Omental fat pad (tissue), 4 donors: ENCODE results near the gene FRMD8. TPM values are rescaled to one million over a fixed set of nuclear protein-coding genes. Genes with fewer than 3 reads are reported as not detected.

Source experiments
- ATAC-seq: fragments of 150-250 bp; one replicate; pipeline ENCODE4 v1.9.1; 2016; ENCODE audit warnings: mild to moderate bottlenecking, moderate library complexity; ENCODE audit not compliant: low FRiP score
- DNase-seq: peaks from one replicate; pipeline ENCODE4 v3.0.0-alpha.2; 2019; ENCODE audit warnings: low spot score
- total RNA-seq, 4 donors: library from RNA; depleted of rRNA; stranded (reverse); fragments of >200 nt; gene quantifications; one replicate each; pipeline ENCODE4 v1.1.0, GENCODE V29; 2016
- TF ChIP-seq, protein P1 (sequence below), 3 donors: fragments of 450-650 bp; IDR thresholded peaks; one replicate each; pipeline ENCODE4 v1.5.1; 2016 to 2017; ENCODE audit warnings: antibody characterized with exemption in 3 of 3, mild to moderate bottlenecking in 3 of 3, moderate library complexity in 2 of 3

FRMD8 gene
- total RNA-seq, 4 donors from 2014 or later, result 29.2 to 77.9 (median 58.9) TPM

DNA sequence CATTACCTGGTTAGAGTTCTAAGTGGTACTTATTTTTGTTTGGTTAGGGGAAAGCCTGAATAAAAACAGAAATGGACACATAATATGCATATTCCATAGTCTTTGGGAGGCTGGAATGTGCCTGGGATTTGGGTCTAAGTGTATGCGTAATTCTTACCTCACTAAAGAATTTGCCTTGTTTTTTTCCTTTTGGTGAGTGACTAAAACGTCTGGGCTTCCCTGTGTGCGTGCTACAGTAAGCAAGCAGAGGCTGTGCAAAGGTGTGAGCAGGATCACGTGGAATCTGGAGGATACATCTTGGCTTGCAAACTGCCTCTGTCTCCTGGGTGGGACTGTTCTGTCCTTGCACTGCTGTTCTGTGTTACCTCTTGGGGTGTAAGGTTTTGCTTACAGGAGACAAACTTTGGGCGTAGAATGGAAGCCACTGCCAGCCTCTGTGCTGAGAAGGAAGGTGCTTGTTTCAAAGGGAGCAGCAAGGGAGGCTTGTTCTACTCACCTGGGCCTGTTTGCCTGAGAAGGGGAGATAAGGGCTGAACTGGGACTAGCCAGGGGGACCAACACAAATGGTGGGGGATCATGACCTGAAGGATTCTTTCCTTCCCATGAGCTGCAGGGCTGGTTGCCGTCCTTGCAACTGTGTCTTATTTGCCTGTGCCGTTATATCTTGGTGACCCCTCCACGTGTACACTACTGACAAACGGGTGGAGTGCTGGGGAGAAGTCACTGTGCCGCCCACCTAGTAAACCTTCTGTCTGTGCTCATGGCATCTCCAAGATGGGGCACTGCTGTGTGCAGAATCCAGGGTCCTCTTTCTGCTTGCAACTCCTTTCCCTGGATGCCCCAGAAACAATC, 40.6 kb downstream of the FRMD8 start:
- ATAC-seq (peak; percentile 4), DNase-seq (peak; percentile 42)
- TF ChIP-seq, protein P1, sequence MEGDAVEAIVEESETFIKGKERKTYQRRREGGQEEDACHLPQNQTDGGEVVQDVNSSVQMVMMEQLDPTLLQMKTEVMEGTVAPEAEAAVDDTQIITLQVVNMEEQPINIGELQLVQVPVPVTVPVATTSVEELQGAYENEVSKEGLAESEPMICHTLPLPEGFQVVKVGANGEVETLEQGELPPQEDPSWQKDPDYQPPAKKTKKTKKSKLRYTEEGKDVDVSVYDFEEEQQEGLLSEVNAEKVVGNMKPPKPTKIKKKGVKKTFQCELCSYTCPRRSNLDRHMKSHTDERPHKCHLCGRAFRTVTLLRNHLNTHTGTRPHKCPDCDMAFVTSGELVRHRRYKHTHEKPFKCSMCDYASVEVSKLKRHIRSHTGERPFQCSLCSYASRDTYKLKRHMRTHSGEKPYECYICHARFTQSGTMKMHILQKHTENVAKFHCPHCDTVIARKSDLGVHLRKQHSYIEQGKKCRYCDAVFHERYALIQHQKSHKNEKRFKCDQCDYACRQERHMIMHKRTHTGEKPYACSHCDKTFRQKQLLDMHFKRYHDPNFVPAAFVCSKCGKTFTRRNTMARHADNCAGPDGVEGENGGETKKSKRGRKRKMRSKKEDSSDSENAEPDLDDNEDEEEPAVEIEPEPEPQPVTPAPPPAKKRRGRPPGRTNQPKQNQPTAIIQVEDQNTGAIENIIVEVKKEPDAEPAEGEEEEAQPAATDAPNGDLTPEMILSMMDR (IDR thresholded peaks at IDR 0.05), result no peak

DNA sequence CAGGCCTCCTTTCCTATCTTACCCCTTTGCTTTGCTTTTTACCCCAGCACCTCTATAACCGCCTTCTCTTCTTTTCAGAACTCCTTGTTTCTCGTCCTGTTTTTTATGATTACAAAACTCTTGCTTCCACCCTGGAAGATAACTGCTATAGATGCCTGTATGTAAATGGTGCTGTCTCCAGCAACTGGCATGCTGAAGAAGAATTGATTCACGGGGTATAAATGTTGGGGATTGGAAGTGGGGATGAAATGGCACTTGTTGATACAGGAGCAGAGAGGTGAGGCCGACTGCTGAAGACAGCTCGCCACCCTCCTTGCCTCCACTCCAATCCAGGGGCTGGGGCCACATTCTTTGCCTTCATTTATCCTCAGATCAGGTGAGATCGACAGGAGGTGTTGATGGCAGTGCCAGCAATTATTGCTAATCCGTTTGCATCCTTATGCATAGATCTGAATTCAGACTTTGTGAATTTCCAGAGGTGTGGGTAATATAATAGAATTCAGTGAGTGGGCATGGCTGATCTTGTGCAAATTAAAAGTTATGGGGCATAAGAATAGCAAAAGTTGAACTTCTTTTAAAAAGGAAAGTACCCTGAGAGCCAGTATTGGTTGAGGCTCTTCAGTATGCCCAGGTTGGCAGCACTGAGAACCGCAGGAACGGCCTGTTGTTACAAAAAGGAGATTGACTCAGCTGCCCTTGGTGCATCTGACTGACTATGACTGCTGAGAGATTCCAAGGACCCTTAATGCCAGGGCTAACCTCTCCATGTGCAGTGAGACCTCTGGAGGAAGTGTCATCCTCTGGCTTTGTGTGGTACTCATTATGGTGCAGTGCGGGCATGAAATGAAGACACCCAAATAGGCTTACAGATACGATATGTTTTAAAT, 41.5 kb downstream of the FRMD8 start:
- ATAC-seq, result peak; percentile 31
- TF ChIP-seq, protein P1 (IDR thresholded peaks at IDR 0.05), result no peak
- DNase-seq, result peak; percentile 40

DNA sequence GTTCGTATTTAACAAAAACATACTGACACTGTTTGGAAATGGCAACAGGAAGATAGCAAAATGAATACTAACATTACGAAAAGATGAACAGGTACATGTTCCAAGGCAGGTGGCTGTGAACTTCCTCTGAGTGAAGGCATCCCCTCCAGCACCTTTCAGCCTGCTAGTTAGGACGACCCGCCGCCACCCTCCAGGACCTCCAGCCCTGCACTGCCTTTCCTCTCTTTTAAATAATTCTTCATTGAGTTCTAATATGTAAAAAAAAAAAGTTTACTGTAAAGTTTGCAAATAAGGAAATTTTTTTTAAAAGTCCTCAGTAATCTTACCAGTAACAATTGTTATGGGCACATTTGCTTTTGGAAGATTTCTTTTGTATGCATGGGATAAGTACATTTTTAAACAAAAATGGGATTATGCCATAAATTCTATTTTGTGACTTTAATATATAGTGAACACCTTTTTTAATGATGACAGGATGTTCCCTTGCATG, 42.2 kb downstream of the FRMD8 start:
- DNase-seq (no peak), ATAC-seq (peak; percentile 0)
- TF ChIP-seq, protein P1 (IDR thresholded peaks at IDR 0.05), result no peak

DNA sequence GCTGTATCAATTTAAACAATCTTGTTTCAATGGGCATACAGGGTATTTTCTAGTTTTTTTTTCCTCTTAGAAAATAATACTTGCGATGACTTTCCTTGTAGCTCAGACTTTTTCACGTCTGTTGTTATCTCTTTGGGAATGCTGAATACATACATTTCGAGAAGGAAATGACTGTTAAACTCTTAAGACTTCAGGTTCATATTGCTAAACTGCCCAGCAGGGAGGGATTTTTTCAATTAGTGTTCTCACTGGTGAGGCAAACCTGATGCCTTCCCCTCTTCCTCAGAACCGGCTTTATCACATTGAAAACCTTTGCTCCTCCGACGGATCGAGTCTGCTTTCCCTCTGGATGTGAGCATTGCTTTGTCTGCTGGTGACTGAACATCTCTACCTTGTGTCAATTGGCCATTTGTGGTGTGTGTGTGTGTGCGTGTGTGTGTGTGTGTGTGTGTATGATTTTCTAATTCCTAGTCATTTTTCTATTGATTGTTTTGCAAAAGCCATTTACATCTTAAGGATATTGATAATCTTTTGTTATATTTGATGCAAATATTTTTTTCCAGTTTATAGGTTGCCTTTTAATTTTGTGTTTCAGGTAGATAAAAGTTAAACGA, 42.7 kb downstream of the FRMD8 start:
- peak; percentile 0 for ATAC-seq
- TF ChIP-seq, protein P1 (IDR thresholded peaks at IDR 0.05), result no peak
- no peak for DNase-seq

DNA sequence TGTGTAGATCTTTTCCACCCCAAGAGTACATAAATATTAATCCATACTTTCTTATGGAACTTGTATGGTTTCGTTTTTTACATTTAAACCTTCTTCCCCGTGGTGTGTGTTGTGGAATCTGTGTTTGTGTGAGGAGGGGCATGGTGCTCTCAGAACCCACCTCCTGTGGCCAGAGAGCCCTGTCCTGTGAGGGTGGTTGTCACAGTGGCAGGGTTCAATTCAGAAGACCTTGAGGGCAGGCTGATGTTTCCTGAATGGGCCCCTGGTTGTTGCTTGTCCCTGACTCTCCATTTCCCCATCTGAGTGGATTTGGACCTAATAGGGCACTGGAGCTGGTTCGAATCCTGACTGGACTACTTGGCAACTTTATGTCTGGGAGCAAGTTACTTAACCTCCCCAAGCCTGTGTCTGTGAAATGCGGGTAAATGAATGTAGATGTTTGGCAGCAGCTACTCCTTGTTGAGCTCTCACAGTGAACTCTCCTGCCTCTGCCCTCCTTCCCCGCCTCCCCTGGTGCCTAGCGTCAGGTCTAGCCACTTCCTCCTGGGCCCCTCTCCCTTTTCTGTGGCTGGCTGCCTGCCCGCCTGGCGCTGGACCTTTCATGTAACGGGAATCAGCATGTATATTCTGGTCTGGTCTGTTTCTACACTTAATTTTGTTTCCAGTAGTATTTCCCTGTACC, 43.4 kb downstream of the FRMD8 start:
- TF ChIP-seq, protein P1 (IDR thresholded peaks at IDR 0.05), result no peak
- DNase-seq, result no peak
- peak; percentile 1 for ATAC-seq
